Stimulated activated naive CD4-positive, alpha-beta T cell (primary cell): ENCODE measurements around the gene FUOM.
"Not testable (repeated sequence)": the region's sequence is repeated elsewhere in the genome, so short reads cannot be mapped to it uniquely, and the experiment has no call there.

Experiments
- DNase-seq, 6 experiments: peaks; one replicate each; lab custom pipeline; 2025; lab: John Stamatoyannopoulos, UW

FUOM gene

GRCh38 chr10:133388973-133389818 is 31.4 kb upstream of the FUOM start:
- DNase-seq = peak in 2 of 6 experiments; percentile 18 to 57

- DNase-seq = peak in 1 of 6 experiments; percentile 6
These were observed 30.6 kb upstream of the FUOM start for GRCh38 chr10:133388236-133388972.

- DNase-seq = not testable (repeated sequence)
These were observed 29.1 kb upstream of the FUOM start for GRCh38 chr10:133386951-133387350.

GRCh38 chr10:133385214-133385613 is 27.4 kb upstream of the FUOM start:
- DNase-seq = no peak

- DNase-seq = no peak
These were observed 26.3 kb upstream of the FUOM start for GRCh38 chr10:133384071-133384470.

- DNase-seq = no peak
These were observed 25.7 kb upstream of the FUOM start for GRCh38 chr10:133383551-133383950.

GRCh38 chr10:133381036-133381435 is 23.2 kb upstream of the FUOM start:
- DNase-seq = no peak

GRCh38 chr10:133379801-133380666 is 22.2 kb upstream of the FUOM start:
- peak in 2 of 6 experiments; percentile 9 to 44 for DNase-seq

- DNase-seq = peak in 5 of 6 experiments; percentile 42 to 63 (median 56)
These were observed 21.5 kb upstream of the FUOM start, which contains the start of gene PAOX for GRCh38 chr10:133379152-133379800. TSS of gene PAOX (plus strand) at chr10:133379262. CDS start at chr10:133379317, 55 bp downstream.

- peak; percentile 32 to 81 (median 63) for DNase-seq
These were observed 20.7 kb upstream of the FUOM start for GRCh38 chr10:133378251-133379096.

- no peak for DNase-seq
These were observed 20.0 kb upstream of the FUOM start for GRCh38 chr10:133377818-133378250.

- DNase-seq = no peak
These were observed 19.4 kb upstream of the FUOM start for GRCh38 chr10:133377025-133377817.

- not testable (repeated sequence) for DNase-seq
These were observed 18.4 kb upstream of the FUOM start for GRCh38 chr10:133376183-133376582.

GRCh38 chr10:133375357-133376115 is 17.7 kb upstream of the FUOM start:
- no peak for DNase-seq

- DNase-seq = peak; percentile 78 to 95 (median 88)
These were observed 15.6 kb upstream of the FUOM start, which contains the start of gene ECHS1 for GRCh38 chr10:133373174-133374090. TSS of gene ECHS1 (minus strand) at chr10:133373354. CDS start at chr10:133373333, 21 bp downstream.

GRCh38 chr10:133372507-133372906 is 14.7 kb upstream of the FUOM start:
- DNase-seq = no peak

GRCh38 chr10:133370030-133370786 is 12.4 kb upstream of the FUOM start:
- no peak for DNase-seq
